Cortex of kidney (tissue), 1 donor: ENCODE measurements around the gene SH3PXD2A.

Source experiments
- DNase-seq: peaks from one replicate; lab custom pipeline; 2025; lab: John Stamatoyannopoulos, UW

The SH3PXD2A gene

GRCh38 chr10:103580430-103580829 lies 274.9 kb downstream of the SH3PXD2A start:
- no peak for DNase-seq

DNA sequence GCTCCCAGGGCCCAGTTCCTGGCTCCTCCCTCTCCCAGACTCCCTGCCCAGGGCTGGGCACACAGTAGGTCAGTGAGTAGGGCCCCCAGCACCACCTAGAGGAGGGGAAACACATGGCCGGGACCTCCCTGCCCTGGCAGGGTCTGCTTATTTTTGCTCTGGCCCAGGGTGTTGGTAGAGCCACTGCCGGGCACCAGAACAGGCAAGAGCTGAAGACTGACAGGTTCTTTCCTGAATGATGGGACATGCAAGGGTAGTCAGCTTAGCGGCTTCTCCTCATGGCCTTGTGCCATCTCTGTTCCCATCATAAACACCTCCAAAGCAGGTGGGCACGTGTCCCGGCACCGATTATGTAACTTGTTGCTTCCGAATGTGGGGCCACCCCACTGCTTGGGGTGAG lies 275.4 kb downstream of the SH3PXD2A start:
- DNase-seq: no peak

GRCh38 chr10:103578782-103579382 lies 276.5 kb downstream of the SH3PXD2A start:
- DNase-seq: no peak

- DNase-seq: no peak
These were observed 278.5 kb downstream of the SH3PXD2A start for GRCh38 chr10:103576862-103577261.

- DNase-seq: no peak
These were observed 279.3 kb downstream of the SH3PXD2A start for GRCh38 chr10:103576076-103576471.

DNA sequence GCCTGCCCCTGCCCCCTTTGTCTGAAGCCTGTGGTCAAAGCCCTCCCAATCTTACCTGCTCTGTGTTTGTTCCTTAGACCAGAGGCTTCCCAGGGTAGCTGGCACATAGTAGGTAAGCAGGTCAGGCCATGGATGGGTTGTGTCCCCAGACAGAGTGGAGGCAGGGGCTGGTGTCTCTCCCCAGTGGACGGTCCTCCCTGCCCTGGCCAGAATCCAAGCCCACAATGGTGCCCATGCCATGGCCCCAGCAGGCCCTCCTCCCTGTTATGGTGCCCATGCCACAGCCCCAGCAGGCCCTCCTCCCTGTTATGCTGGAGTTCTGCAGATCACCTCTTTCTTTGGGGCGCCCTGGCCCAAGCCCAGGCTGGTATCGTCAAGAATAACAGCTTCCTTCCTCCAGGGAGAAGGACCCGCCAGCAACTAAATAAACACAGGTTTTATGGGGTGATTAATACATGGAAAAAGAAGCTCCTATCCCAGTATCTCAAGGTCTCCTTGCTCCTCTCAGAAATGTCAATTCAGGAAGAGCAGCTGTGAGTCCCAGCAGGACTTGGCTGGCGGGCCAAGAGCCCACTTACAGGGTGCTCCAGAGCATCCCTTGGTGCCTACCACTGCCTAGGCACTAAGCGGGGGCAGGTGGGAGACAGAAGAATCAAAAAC lies 279.8 kb downstream of the SH3PXD2A start:
- no peak for DNase-seq

GRCh38 chr10:103574097-103575061 lies 281.0 kb downstream of the SH3PXD2A start:
- DNase-seq: no peak

DNA sequence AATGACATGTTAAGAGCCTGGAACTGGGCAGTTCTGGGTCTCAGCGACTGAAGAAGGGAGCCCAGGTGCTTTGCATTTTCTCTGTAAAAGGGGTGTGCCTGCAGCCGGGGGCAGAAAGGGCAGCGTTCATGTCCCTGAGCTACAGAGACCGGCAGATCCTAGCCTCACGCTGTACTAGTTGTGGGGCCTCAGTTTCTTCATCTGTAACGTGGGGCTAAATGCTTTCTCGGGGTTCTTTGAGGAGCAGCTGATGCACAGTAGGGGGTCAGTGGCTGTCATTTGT lies 282.2 kb downstream of the SH3PXD2A start:
- DNase-seq: no peak

DNA sequence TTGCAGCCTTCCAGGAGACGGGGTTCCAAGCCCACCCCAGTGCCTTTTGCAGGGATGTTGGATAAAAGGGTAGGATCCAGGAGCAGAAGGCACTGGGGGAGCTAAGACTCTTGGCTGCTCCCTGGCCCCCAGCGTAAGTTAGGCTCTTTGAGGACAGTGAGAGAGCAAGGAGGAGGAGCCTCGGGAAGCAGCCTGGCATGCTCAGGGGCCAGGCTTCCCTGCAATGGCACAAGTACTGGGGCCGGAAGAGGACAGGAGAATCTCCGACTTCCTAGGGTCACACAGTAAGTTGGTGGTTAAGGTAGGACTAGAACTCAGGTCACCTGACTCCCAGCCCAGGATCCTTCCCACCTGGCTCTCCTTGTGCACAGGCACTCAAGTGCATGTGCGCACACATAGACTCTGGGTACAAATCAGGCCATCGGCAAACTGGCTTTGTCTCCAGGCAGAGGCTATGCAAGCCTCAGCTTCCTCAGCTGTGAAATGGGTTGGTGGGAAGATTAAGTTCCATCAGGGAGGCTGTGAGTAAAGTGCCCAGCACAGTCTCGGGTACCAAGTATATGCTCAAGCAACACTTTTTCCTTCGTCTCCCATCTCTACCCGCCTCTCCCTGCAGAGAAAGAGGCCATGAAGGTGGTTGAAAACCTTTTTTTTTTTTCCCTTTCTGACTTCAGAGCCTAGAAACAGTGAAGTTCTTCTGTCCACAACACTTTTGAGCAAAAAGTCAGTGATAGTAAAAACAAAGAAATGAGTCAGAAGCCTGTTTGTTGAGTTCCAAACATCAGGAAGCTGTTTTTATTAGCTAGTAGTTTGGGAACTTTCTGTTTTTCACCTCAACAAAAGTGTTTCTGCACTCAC lies 282.8 kb downstream of the SH3PXD2A start:
- no peak for DNase-seq

DNA sequence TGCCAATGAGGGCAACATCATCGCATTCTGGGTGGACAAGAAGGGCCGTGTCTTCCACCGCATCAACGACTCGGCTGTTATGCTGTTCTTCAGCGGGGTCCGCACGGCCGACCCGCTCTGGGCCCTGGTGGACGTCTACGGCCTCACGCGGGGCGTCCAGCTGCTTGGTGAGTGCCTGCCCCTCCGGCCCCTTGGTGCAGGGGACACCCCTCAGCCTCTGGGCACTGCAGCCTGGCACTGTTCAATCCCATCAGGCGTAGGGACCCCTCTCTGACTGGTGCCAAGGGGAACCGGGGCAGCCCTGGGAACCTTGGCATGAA lies 283.8 kb downstream of the SH3PXD2A start:
- DNase-seq: no peak

GRCh38 chr10:103570844-103571655 lies 284.3 kb downstream of the SH3PXD2A start:
- no peak for DNase-seq

GRCh38 chr10:103569896-103570295 lies 285.5 kb downstream of the SH3PXD2A start:
- no peak for DNase-seq

GRCh38 chr10:103568505-103568904 lies 286.9 kb downstream of the SH3PXD2A start:
- no peak for DNase-seq

- no peak for DNase-seq
These were observed 288.8 kb downstream of the SH3PXD2A start for GRCh38 chr10:103566536-103566935.

DNA sequence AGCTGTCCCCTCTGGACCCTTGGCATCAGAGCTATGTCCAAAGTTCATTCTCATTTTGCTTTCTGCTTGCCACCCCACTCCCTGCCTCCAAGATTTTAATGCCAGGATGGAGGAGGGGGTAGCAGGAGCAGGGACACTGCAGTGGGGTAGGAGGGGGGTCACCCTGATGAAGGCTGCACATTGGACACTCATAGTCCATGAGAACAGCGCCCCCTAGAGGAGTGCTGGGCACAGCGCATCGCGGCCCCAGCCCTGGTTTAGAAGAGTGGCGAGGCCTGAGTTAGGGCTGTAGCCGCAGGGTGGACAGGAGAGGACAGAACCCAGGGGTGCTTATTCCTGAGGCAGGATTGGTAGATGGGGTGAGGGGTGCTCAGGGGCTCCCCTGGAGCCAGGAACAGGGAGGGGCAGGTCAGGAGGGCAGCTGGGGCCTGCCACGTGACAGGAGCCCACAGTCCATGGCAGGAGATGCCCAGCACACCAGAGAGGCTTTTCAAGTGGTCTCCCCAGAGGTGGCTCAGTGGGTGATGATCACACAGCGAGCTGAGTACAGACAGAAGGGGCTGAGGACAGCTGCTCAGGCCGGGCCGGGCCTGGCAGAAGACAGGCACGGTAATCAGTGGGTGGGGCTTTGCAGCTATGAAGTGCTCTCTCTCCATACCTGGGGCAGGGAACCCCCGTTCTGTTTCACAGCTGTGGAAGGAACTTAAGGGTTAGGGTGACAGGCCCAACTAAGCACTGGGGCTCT lies 290.4 kb downstream of the SH3PXD2A start:
- DNase-seq: no peak

DNA sequence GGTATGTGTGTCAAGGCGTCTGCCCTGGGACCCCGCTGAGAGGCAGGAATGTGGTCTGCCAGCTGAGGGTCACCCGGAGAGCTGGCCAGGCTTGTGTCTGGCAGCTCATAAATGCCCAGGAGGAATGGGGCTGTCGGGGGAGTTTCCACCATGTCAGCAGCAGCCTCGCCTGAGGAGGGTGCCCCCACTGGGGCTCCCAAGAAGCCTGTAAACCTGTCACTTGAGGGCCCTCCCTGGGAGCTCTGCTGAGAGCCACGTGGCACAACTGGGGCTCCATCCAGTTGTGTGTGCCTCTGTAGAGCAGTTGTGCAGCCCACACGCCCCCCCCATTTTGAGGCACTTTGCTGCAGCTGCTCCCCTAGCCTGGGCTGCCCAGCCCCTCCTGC lies 291.3 kb downstream of the SH3PXD2A start:
- DNase-seq: no peak

- no peak for DNase-seq
These were observed 291.9 kb downstream of the SH3PXD2A start for GRCh38 chr10:103563231-103564115.

DNA sequence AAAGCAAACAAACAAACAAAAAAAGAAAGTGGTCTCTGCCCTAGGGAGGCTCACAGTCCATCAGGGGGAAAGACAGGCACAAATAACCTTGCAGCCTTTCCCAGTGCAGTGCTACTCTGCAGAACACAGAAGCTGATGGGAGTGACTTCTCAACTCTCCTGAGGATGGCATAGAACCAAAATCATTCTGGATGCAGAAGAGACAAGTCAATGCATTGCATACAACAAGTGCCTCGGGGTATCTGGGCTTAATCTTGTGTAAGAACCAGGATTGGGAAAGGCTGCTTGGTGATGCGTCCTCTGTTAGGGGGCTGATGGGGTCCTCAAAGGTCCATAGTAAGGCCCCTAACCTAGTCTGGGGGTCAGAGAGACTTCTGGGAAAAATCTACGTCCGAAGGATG lies 293.0 kb downstream of the SH3PXD2A start:
- DNase-seq: no peak

DNA sequence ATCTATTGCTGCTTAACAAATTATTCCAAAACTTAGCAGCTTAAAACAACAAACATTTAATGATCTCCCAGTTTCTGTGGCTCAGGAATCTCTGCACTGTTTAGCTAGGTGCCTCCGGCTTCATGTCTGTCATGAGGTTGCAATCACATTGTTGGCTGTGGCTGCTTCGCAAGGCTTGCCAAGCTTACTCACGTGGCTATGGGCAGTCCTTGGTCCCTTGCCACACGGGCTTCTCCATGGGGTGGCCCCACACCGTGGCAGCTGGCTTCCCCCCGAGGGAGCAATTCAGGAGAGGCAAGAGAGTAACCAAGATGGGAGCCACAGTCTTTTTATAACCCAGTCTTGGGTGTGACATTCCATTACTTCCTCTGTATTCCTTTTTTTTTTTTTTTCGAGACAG lies 294.5 kb downstream of the SH3PXD2A start:
- DNase-seq: no peak

- no peak for DNase-seq
These were observed 295.6 kb downstream of the SH3PXD2A start for GRCh38 chr10:103559776-103560175.
